DND-41 (cell line): ENCODE results near the gene CCR9.

Source experiments
- ATAC-seq: fragments of 200-7000 bp; cut with Tn5 transposase; 3 replicates; pipeline ENCODE4 v1.9.1; 2021; ENCODE audit warnings: low read depth; ENCODE audit not compliant: insufficient read depth
- DNase-seq: peaks from one replicate; pipeline ENCODE4 v3.0.0-alpha.2; 2020
- H2AFZ ChIP-seq: 2 replicates; pipeline ENCODE4 v1.6.0; 2012; ENCODE audit warnings: low read depth, low read length
- H3K27ac ChIP-seq: 2 replicates; pipeline ENCODE4 v1.5.1; 2012; ENCODE audit warnings: low read length, inconsistent platforms
- H3K27me3 ChIP-seq: fragments of 200-600 bp; sonication (generic); 2 replicates; pipeline ENCODE4 v1.6.0; 2012; ENCODE audit warnings: low read length, mild to moderate bottlenecking, inconsistent platforms; ENCODE audit not compliant: insufficient read depth, poor library complexity
- H3K36me3 ChIP-seq: 2 replicates; pipeline ENCODE4 v1.5.1; 2012; ENCODE audit warnings: low read length, inconsistent platforms; ENCODE audit not compliant: insufficient read depth
- H3K4me1 ChIP-seq: 2 replicates; pipeline ENCODE4 v1.5.1; 2012; ENCODE audit warnings: mild to moderate bottlenecking, low read length; ENCODE audit not compliant: insufficient read depth
- H3K4me2 ChIP-seq: 2 replicates; pipeline ENCODE4 v1.6.0; 2012; ENCODE audit warnings: mild to moderate bottlenecking, moderate library complexity, low read length, inconsistent platforms; ENCODE audit not compliant: insufficient read depth
- H3K4me3 ChIP-seq, 2 experiments: fragments of 200-600 bp in 1 of 2; shearing (Covaris generic) in 1 of 2; 2 replicates each; pipeline ENCODE4 v1.5.1; 2012 to 2016; ENCODE audit warnings: inconsistent platforms in 2 of 2, low read length in 2 of 2, mild to moderate bottlenecking in 2 of 2, low read depth in 1 of 2, moderate library complexity in 1 of 2
- H3K79me2 ChIP-seq: 2 replicates; pipeline ENCODE4 v1.6.0; 2012; ENCODE audit warnings: low read length, inconsistent platforms; ENCODE audit not compliant: insufficient read depth
- H3K9ac ChIP-seq: 2 replicates; pipeline ENCODE4 v1.6.0; 2012; ENCODE audit warnings: low read depth, mild to moderate bottlenecking, inconsistent platforms, low read length, moderate library complexity
- H3K9me3 ChIP-seq: 2 replicates; pipeline ENCODE4 v1.5.1; 2012; ENCODE audit warnings: low read length, moderate library complexity, mild to moderate bottlenecking, inconsistent platforms; ENCODE audit not compliant: insufficient read depth, severe bottlenecking
- H4K20me1 ChIP-seq: 2 replicates; pipeline ENCODE4 v1.6.0; 2012; ENCODE audit warnings: low read length; ENCODE audit not compliant: insufficient read depth
- EZH2 ChIP-seq: IDR thresholded peaks from 3 replicates; pipeline ENCODE4 v1.6.1; 2012; ENCODE audit warnings: borderline replicate concordance, low read depth, mild to moderate bottlenecking, moderate library complexity, low read length, inconsistent platforms; ENCODE audit not compliant: severe bottlenecking
- TF ChIP-seq, protein P1 (sequence below): IDR thresholded peaks from 2 replicates; pipeline ENCODE4 v1.5.1; 2012; ENCODE audit warnings: borderline replicate concordance, low read length, moderate library complexity, mild to moderate bottlenecking; ENCODE audit not compliant: poor library complexity, severe bottlenecking; ENCODE audit errors: extremely low read depth

Gene CCR9

DNA sequence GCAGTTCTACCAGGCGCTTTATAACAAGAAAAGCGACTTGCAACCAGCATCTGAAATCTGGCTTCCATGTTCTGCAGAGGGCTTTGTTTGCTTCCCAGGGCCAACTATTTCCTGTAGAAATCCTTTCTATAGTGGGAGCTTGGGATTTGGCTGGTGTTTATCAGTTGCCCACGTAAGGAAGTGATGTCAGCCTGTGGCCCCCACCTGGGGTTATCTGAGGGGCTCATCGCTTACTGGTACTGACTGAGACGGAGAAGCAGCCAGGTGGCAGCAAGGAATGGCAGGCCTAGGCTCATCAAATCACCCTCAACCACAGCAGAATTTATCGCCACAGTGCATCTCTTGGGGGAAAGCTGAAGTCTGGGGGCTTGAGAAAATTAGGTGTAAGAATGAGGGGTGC lies 14.6 kb upstream of the CCR9 start:
- Histone ChIP-seq H3K4me3 (peak overlapping the region in 1 of 2 experiments; percentile 44; a peak in 2 of 4 replicates), H3K79me2 (peaks cover 94% of the 10 kb centered on the region), H3K9me3 (no peaks in the 10 kb centered on the region), H3K9ac (peak overlapping the region; percentile 52), H4K20me1 (peaks cover 34% of the 10 kb centered on the region; the same call in 1 of the 2 replicates), H3K4me2 (peak overlapping the region; percentile 54), H2AFZ (no peak overlapping the region), H3K4me1 (peaks cover 99% of the 10 kb centered on the region), H3K27ac (peak overlapping the region; percentile 89), H3K36me3 (peaks cover 38% of the 10 kb centered on the region), H3K27me3 (no peaks in the 10 kb centered on the region)
- DNase-seq (peak; percentile 87), ATAC-seq (peak; percentile 52)
- TF ChIP-seq, protein P1, sequence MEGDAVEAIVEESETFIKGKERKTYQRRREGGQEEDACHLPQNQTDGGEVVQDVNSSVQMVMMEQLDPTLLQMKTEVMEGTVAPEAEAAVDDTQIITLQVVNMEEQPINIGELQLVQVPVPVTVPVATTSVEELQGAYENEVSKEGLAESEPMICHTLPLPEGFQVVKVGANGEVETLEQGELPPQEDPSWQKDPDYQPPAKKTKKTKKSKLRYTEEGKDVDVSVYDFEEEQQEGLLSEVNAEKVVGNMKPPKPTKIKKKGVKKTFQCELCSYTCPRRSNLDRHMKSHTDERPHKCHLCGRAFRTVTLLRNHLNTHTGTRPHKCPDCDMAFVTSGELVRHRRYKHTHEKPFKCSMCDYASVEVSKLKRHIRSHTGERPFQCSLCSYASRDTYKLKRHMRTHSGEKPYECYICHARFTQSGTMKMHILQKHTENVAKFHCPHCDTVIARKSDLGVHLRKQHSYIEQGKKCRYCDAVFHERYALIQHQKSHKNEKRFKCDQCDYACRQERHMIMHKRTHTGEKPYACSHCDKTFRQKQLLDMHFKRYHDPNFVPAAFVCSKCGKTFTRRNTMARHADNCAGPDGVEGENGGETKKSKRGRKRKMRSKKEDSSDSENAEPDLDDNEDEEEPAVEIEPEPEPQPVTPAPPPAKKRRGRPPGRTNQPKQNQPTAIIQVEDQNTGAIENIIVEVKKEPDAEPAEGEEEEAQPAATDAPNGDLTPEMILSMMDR, result peak; percentile 34
- TF ChIP-seq EZH2, result no peak

DNA sequence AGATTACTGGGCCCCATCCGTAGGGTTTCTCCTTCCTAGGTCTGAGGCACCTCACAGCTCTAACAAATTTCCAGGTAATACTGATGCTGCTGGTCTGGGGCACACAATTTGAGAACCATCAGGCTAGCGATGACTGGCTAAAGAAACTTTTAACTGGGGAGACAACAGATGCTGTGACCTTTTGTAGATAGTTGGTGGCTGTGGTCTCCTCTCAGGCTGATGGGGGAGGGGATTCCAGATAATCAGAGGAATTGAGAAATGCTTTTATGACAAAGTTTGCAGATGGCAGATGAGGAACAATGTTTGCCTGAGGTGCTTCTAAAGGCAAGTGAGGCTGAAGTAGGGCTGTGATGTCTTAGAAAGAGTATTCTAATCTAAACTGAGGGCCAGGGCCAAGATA lies 13.8 kb upstream of the CCR9 start:
- no peaks in the 10 kb centered on the region for H3K27me3 ChIP-seq
- ATAC-seq, result peak; percentile 0; the same call in 2 of the 3 replicates

DNA sequence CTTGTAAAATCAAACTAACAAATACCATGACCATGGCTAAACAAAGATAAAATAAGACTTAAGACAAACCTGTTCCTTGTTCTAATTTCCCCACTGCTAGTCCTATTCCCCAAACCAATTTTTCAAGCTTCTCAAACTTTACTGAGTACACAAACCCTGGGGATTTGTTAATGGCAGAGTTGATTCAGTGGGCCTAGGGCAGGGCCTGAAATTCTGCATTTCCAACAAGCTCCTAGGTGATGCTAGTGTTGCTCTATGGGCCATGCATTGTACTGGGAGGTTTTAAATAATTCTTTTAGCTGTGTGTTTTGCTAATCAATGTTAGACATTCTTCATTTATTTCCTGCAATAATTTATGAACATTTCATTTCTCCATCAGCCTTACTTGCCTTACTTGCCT lies 13.3 kb upstream of the CCR9 start:
- Histone ChIP-seq H3K27me3 (no peaks in the 10 kb centered on the region), H3K79me2 (peaks cover 95% of the 10 kb centered on the region), H3K9ac (peak overlapping the region; percentile 52), H4K20me1 (peaks cover 38% of the 10 kb centered on the region; the same call in 1 of the 2 replicates), H3K4me1 (peaks cover 100% of the 10 kb centered on the region), H3K4me2 (peak overlapping the region; percentile 54), H3K27ac (peak overlapping the region; percentile 89), H2AFZ (no peak overlapping the region), H3K4me3 (peak overlapping the region in 1 of 2 experiments; percentile 35; a peak in 2 of 4 replicates), H3K9me3 (no peaks in the 10 kb centered on the region), H3K36me3 (peaks cover 42% of the 10 kb centered on the region)
- ATAC-seq, result no peak
- no peak for DNase-seq
- no peak for TF ChIP-seq EZH2
- TF ChIP-seq, protein P1, result no peak

More for the DNA sequence above, 13.8 kb upstream of the CCR9 start:
- Histone ChIP-seq H3K9me3 (no peaks in the 10 kb centered on the region), H2AFZ (no peak overlapping the region), H3K36me3 (peaks cover 41% of the 10 kb centered on the region), H3K79me2 (peaks cover 95% of the 10 kb centered on the region), H3K4me3 (peak overlapping the region in 1 of 2 experiments; percentile 44; a peak in 2 of 4 replicates), H3K4me1 (peaks cover 99% of the 10 kb centered on the region), H4K20me1 (peaks cover 38% of the 10 kb centered on the region; the same call in 1 of the 2 replicates), H3K4me2 (peak overlapping the region; percentile 54), H3K27ac (peak overlapping the region; percentile 89), H3K9ac (peak overlapping the region; percentile 52)
- peak; percentile 64 for DNase-seq
- TF ChIP-seq, protein P1, result no peak
- TF ChIP-seq EZH2, result no peak
